Activated naive CD4-positive, alpha-beta T cell treated with anti-CD3 and anti-CD28 coated beads, Interleukin-2, amount 50 U/mL, for 16 hours (primary cell): Measurements from ENCODE around the gene DIP2C.
"Not testable (repeated sequence)": the region's sequence is repeated elsewhere in the genome, so short reads cannot be mapped to it uniquely, and the experiment has no call there.

Source experiments
- DNase-seq: peaks from one replicate; pipeline ENCODE4 v3.0.0-alpha.2; 2020

The DIP2C gene

GRCh38 chr10:607545-608185 lies 81.8 kb downstream of the DIP2C start:
- no peak for DNase-seq

DNA sequence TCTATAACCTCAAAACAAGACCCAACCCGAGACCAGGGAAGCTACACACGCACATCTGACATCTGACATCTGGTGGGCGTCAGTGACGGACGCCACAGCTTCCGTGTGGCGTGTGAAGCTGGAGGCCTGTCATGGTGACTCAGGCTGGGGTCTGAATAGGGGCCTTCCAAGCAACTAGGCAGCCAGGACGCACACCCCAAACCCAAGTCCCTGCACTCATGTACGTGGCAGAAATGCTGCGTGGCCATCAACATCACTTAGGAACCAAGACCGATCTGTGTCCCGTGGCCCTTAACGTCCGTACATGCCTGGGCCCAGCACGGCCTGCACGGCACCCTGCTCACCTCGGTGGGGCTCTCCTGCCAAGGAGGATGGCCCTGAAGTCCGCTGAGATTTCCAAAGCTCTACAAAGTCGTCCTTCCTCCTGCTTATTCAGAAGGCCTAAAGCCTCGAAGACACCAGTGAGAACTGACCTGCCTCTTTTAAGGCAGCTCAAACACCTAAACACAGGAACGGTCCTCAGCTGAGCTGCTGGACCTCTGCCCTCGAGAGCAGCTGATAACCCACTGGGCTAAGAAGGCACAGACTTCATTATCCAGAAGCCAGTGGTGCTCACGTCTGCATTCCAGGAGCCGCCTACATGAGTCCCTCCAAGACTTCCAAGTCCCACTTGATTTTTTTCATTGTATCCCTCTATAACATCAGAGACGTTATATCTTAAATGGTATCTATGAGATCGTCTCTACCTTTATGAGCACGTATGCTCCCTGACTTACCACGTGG lies 82.5 kb downstream of the DIP2C start:
- DNase-seq = no peak

DNA sequence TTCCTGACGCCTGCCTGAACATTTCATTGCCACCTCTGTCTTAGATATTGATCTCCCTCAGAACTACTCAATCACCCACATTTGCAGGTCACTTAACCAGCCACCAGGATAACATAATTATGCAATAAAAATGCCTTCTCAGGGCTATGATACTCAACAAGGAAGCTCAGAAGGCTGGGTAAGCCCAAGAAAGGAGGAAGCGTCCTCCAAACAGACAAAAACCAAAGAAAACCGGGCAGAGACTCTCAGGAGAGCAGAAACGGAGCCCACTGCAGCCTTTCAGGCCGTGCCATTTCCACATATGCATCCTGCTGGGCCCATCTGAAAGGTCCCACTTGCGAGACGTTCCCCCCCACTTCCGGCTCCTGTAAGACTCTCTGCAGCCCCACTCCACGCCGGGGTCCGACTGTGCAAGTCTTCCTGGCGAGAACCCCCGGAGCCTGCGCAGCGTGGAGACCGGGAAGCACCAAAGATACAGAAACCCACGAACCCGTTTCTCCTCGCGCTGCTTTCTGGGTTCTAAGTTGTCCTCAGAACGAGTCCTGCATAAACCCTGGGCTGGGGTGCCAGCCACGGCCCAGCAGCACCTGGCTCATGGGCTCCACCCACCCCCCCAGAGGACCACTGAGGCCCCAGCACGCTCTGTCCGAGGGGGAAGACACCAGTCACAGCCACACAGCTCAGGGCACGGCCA lies 83.7 kb downstream of the DIP2C start:
- no peak for DNase-seq

DNA sequence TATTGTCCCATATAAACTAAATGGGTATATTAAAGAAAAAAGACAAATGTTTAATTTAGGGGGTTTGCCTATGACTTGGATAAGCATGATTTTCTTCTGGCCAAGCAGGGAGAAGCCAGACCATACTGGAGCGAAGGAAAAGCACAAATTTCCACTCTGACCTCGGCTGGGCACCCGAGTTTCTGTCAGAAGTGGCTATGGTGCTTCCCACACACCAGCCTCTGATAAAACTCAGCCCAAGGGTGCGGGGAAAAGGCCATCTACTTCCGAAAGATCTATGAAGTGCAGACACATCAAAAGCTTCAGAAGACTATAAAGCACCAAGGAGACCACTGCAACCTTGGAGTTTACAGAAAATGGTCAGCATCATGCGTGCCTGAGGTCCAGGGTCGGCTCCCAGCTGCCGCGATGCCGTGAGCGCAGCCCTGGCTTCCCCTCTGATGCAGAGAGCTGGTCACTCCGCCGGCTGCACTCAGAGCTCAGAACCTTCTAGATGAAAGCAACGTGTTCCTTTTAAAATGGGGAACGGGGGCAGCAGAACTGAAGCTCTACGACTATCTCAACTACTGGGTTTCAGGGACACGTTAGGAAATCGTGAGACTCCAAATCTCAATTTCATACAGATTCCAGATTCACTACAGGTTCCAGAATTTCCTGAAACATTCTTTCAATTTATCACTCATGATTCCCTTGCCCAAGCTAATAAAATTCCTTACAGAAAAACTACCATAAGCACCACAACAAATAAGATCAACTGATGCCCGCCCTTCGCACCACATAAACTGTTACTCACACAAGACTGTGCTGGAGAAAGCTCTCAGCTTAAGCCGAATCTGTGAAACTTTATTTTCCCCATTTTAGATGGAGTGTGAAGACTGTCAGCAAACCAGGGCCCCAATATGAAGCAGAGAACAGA lies 84.5 kb downstream of the DIP2C start:
- DNase-seq = no peak

GRCh38 chr10:603745-604144 lies 85.7 kb downstream of the DIP2C start:
- DNase-seq = no peak

DNA sequence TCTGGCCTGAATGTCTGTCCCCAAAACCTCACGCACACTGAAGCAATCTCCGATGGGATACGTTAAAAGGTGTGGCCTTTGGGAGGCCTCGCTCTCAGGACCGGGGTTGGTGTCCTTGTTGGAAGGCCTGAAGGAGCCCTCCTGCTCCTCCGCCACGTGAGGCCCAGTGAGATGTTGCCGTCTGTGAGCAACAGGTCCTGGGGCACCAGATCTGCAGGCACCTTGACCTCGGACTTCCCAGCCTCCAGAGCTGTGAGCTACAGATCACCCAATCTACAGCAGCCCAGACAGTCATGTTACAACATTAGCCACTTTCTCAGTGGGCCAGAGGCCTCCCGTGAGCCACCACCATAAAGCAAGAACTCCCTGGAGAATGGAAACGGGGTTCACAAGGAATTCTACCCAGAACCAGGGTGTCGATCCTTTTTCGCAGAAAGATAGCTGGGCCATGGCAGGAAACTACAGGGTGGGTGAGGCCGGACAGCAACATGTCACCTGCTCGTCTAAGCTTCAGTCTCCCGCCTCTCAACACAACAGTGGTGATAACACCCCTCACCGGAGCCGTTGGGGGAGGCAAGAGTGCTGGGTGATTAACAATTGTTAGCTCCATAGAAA lies 87.0 kb downstream of the DIP2C start:
- DNase-seq = no peak

DNA sequence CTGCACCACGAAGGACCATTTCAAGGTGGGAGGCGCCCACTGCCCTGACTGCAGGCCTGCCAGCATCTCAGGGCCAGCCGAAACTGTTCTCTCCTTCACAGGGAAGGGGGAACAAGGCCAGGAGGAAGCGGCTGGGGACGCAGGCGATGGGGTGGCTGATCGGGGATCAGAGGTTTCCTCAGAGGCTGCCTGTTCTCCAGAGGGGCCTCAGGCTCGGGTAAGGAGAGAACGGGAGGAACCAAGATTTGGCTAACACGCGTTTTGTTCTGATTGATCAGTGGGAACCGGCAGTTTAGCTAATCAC lies 87.9 kb downstream of the DIP2C start:
- DNase-seq = no peak

- DNase-seq = no peak
Measured at GRCh38 chr10:600876-601659, 88.4 kb downstream of the DIP2C start.

DNA sequence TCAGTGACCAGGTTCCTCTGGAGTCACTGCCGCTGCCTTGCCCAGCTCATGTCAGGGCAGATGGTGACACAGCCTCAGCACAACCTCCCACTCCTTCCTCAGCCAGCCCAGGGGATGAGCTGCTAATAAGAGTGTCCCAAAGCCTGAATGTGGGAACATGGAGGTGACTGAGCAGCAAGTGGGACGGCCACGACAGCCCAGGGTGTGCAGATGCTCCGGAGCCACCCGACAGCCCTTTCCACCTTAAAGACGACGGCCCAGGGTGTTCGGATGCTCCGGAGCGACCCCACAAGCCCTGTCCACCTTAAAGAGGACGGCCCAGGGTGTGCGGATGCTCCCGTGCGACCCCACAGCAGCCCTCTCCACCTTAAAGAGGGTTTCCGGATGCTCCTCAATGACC lies 89.2 kb downstream of the DIP2C start:
- no peak for DNase-seq

GRCh38 chr10:599767-600166 lies 89.7 kb downstream of the DIP2C start:
- DNase-seq = no peak

DNA sequence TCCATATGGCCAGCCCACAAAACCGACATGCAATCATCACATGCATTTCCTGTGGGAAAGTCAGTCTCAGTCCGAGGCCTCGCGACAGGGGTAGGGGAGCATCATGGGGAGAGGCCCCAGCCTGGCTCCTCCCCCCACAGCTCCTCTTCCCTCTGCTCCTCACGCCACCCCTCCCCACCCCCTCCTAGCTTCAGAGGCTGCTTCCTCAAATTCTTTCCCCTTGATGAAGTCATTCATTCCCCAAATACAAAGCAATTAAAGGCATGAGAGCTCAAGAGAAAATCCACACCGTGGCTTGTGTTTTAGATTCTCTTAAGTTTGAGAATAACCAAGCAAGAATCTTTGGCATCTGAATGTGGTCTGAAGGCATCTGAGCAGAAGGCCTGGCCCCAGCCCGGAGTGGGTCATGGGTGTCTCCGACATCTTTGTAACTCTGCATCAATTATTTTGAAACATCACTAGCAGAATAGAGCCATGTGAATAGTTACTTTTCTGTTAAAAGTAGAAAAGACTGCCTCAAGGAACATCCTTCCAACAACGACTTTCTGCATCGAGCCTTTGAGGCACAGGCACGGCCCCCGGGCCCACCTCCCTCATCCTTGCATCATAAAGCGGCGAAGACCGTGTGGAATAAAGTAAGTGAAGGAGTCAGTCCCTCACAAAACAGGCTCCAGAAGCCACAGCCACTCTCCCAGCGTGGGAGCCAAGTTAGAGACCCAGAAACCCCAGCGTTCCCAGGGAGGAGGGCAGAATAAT lies 90.9 kb downstream of the DIP2C start:
- no peak for DNase-seq

GRCh38 chr10:597976-598375 lies 91.5 kb downstream of the DIP2C start:
- DNase-seq = no peak

DNA sequence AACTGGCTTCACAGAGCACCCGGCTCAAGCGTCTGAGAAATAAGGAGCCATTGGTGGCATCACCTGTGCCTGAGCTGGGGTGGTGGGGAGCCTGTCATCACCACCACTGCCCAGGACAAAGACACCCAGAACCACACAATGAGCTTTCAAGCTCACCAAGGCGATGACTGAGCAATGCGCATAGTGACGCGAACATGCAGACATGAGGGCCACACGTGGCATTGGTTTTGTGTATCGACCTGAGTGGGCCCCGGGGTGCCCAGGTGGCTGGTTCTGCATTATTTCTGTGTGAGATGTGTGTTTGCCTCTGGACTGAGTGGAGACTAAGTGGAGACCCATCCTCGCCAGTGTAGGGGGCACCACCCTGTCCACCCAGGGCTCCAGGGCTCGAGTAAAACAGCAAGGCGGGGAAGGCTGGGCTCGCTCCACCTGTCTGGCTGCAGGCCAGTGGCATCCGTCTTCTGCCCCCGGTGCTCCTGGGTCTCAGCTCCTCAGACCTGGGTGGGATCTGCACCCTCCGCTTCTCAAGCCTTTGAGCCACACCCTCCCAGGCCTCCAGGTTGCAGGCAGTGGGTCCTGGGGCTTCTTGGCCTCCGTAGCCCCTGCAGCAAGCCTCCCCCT lies 92.6 kb downstream of the DIP2C start:
- DNase-seq = no peak

DNA sequence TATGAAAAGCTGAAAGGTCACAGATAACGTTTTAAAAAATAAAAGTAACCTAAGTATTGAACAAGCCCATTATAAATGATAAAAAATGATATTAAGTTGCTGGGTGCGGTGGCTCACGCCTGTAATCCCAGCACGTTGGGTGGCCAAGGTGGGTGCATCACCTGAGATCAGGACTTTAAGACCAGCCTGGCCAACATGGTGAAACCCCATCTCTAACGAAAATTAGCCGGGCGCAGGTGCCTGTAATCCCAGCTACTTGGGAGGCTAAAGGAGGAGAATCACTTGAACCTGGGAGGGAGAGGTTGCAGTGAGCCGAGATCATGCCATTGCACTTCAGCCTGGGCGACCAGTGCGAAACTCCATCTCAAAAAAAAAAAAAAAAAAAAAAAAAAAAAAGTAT lies 93.3 kb downstream of the DIP2C start:
- DNase-seq = not testable (repeated sequence)

DNA sequence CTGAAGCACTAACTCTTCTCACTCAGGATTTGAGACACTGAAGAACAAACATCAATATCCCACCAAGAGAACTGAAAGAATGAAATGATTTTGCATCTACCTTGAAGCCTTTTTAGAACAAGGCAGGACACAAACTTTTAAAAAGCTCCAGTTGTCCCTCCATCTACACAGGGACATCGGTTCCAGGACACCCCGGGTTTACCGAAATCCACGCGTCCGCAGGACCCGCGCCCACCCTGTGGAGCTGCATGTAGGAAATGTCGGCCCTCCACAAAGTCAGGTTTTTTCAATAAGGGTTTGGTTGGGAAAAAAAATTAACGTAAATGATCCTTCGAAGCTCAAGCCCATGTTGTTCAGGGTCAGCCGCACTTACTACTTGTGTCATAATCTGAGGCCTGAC lies 94.0 kb downstream of the DIP2C start:
- DNase-seq = no peak

GRCh38 chr10:594584-595270 lies 94.7 kb downstream of the DIP2C start:
- no peak for DNase-seq

DNA sequence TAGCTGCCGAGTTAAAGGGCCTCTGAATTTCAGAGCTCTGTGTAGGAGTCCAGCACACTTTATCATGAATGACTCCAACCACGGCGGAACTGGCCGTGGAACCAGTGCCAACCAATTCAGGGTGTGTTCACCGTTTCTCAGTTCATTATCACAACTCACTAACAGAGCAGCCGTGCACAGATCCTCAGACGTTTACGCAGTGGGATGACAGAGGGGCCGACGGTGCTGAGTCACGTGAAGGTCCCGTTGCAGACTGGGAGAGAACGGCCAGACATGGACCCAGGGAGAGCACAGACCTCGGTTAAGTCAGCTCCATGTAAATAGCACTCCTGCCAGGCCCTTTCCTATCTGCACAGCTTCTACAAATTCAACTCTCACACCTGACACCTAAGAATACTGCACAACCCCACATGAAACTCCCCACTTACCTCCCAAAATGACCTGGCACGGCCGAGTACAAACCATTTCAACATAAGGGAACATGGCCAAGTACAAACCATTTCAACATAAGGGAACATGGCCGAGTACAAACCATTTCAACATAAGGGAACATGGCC lies 95.5 kb downstream of the DIP2C start:
- DNase-seq = no peak

- DNase-seq = no peak
Measured at GRCh38 chr10:593421-593820, 96.0 kb downstream of the DIP2C start.

DNA sequence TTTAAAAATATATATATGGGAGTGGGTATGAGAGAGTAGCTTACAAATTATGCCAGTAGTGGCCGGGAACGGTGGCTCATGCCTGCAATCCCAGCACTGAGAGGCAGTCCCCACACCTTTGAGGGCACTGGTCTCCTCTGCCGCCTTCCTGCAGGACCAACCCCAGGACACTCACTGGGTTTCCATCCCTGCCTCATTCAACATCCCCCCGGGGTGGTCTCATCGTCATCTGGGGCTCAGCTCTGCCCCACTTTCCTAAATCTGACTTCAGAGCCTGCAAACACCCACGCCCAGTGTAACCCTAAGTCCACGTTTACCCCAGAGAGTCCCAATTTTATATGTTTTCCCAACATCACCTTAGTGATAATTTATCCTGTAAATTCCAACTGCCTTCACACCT lies 96.5 kb downstream of the DIP2C start:
- DNase-seq = no peak

- no peak for DNase-seq
Measured at GRCh38 chr10:591646-592045, 97.8 kb downstream of the DIP2C start.
